ENCODE measurements around the gene AGRP.

The AGRP gene

DNA sequence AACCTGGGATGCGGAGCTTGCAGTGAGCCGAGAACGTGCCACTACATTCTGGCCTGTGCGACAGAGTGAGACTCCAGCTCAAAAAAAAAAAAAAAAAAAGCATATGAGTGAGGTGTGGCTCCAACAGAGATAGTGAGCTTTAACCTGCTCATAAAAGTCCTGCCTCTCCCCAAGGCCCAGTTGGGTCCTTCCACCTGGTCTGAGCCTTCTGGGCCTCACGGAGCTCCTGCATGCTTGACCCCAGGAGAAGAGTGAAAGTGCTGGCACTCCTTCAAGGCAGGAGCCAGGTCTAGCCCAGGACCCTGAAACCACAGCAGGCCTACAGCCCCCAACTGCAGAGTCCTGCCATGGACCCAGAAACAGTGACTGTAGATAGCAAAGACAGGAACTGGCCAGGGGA lies 34.8 kb downstream of the AGRP start:
- Mint-ChIP-seq H3K9me3 (no peaks in the 10 kb centered on the region), H3K4me1 (ENCODE audit: low read depth) (peaks cover 4% of the 10 kb centered on the region), H3K27me3 (ENCODE audit: low read depth) (no peaks in the 10 kb centered on the region), H3K4me3 (no peak overlapping the region), H3K27ac (no peak overlapping the region), H3K36me3 (ENCODE audit: low read depth) (peaks cover 7% of the 10 kb centered on the region)

GRCh38 chr16:67447508-67448076 lies 35.8 kb downstream of the AGRP start:
- peaks cover 4% of the 10 kb centered on the region for H3K4me1 Mint-ChIP-seq (ENCODE audit: low read depth)
- H3K27ac Mint-ChIP-seq, result no peak overlapping the region
- no peaks in the 10 kb centered on the region for H3K9me3 Mint-ChIP-seq
- no peak overlapping the region for H3K4me3 Mint-ChIP-seq
- H3K36me3 Mint-ChIP-seq (ENCODE audit: low read depth), result peaks cover 9% of the 10 kb centered on the region
- no peaks in the 10 kb centered on the region for H3K27me3 Mint-ChIP-seq (ENCODE audit: low read depth)

GRCh38 chr16:67446968-67447507 lies 36.3 kb downstream of the AGRP start:
- no peak overlapping the region for H3K4me3 Mint-ChIP-seq

DNA sequence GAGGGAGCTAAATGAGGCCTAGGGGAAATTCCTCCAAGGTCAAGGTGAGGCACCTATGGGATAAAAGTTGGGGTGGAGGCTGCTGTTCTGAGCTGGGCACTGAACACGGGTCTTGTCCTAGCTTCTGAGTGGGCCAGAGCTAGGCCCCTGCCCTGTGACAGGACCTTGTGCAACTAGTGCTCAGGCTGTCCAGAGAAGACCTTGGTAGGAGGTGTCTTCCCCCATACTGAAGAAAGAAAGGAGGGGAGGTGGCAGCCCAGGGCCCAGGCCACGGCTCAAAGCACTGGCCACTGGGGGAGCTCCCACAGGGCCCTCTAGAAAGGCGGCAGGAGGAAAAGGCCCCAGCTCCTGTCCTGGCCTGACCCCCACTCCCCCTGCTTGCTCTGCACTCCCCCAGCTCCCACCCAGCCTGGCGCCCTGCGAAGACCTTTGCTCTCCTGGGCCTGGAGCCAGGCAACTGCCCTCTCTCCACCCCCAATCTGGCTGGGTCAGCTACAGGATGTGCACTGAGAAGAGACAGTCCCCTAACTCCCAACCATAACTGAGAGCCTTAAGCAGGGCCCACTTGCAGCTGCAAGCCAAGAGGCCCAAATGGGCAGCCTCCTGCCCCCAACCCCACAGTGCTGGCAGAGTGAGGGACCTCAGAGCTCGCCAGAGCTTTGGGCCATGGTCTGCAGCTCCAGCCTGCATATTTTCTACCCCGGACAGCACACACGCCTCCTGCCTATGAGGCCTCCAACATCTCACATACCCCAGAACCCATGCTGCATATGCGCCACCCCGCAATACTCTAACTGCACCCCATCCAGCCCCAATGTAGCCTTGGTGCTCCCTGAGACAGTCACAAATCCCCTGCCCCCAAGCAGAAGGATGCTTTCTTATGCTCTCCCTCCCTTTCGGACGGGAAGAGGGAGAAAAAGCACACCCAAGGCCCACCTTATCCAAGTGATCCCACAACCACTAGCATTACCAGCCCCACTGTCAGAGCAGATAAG lies 37.1 kb downstream of the AGRP start:
- H3K9me3 Mint-ChIP-seq, result no peaks in the 10 kb centered on the region
- H3K27ac Mint-ChIP-seq, result no peak overlapping the region
- peaks cover 4% of the 10 kb centered on the region for H3K4me1 Mint-ChIP-seq (ENCODE audit: low read depth)
- no peaks in the 10 kb centered on the region for H3K27me3 Mint-ChIP-seq (ENCODE audit: low read depth)
- no peak overlapping the region for H3K4me3 Mint-ChIP-seq
- H3K36me3 Mint-ChIP-seq (ENCODE audit: low read depth), result peaks cover 9% of the 10 kb centered on the region

More at GRCh38 chr16:67446968-67447507, 36.3 kb downstream of the AGRP start:
- H3K27me3 Mint-ChIP-seq (ENCODE audit: low read depth), result no peaks in the 10 kb centered on the region
- no peak overlapping the region for H3K27ac Mint-ChIP-seq
- peaks cover 9% of the 10 kb centered on the region for H3K36me3 Mint-ChIP-seq (ENCODE audit: low read depth)
- no peaks in the 10 kb centered on the region for H3K9me3 Mint-ChIP-seq
- peaks cover 4% of the 10 kb centered on the region for H3K4me1 Mint-ChIP-seq (ENCODE audit: low read depth)

DNA sequence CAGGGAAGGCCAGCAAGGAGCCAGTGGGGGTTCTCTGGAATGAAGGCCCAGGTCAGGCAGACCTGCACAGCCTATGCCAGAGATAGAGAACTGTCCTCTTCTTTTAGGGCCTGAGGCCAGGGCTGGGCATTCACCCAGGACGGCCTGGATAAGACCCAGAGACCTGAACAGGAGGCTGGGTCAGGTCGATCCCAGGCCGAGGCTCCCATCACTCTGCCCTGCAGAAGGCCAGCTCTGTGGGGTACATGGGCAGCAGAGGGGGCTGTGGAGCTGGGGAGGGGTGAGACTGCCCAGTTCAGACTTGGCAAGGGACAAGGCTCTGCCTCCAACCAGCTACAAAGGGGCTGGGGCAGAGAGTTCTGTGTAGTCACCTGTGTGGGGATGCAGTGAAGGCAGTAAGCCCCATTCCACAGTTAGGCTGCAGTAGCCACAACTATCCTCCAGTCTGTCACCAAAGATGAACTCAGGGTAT lies 37.9 kb downstream of the AGRP start:
- H3K27me3 Mint-ChIP-seq (ENCODE audit: low read depth), result no peaks in the 10 kb centered on the region
- H3K36me3 Mint-ChIP-seq (ENCODE audit: low read depth), result peaks cover 5% of the 10 kb centered on the region
- peaks cover 4% of the 10 kb centered on the region for H3K4me1 Mint-ChIP-seq (ENCODE audit: low read depth)
- no peak overlapping the region for H3K4me3 Mint-ChIP-seq
- H3K27ac Mint-ChIP-seq, result no peak overlapping the region
- no peaks in the 10 kb centered on the region for H3K9me3 Mint-ChIP-seq

DNA sequence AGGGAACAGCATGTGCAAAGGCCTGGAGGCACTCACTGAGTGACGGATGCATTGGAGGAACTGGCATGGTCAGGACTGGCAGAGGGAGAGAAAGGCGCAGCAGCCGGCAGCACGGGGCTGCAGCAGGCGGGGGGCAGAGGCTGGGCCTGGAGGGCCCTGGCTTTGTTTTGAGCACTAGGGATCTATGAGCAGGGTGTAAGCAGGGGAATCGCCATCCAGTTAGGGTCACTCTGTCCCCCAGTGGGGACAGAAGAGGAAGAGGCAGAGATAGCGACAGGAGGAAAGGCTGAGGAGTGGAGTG lies 38.3 kb downstream of the AGRP start:
- H3K4me3 Mint-ChIP-seq, result no peak overlapping the region
- H3K4me1 Mint-ChIP-seq (ENCODE audit: low read depth), result peaks cover 4% of the 10 kb centered on the region
- no peaks in the 10 kb centered on the region for H3K27me3 Mint-ChIP-seq (ENCODE audit: low read depth)
- H3K9me3 Mint-ChIP-seq, result no peaks in the 10 kb centered on the region
- H3K27ac Mint-ChIP-seq, result no peak overlapping the region
- H3K36me3 Mint-ChIP-seq (ENCODE audit: low read depth), result peaks cover 1% of the 10 kb centered on the region

GRCh38 chr16:67444259-67445125 lies 38.9 kb downstream of the AGRP start:
- no peak overlapping the region for H3K4me3 Mint-ChIP-seq
- peaks cover 1% of the 10 kb centered on the region for H3K36me3 Mint-ChIP-seq (ENCODE audit: low read depth)
- H3K27me3 Mint-ChIP-seq (ENCODE audit: low read depth), result no peaks in the 10 kb centered on the region
- no peaks in the 10 kb centered on the region for H3K9me3 Mint-ChIP-seq
- no peak overlapping the region for H3K27ac Mint-ChIP-seq
- peaks cover 4% of the 10 kb centered on the region for H3K4me1 Mint-ChIP-seq (ENCODE audit: low read depth)

DNA sequence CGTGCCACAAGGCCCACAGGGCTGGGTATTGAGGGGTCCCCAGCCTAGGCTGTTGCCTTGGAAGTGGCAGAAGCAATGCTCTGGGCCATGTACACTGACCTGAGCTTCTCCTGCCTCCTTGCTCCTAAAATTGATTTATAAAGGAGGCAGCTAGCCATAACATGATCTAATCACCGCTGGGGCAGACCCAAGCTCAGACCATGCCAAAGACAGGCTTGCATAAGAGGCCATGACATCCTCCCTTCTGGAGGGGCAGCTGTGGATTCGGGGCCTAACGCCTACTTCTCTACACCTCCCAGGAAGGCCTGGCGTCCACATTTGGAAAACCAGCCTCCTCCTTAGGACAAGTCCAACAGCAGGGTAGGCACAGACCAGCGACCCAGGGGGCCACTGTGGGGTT lies 40.1 kb downstream of the AGRP start:
- Mint-ChIP-seq H3K27me3 (ENCODE audit: low read depth) (no peaks in the 10 kb centered on the region), H3K4me1 (ENCODE audit: low read depth) (peaks cover 4% of the 10 kb centered on the region), H3K4me3 (no peak overlapping the region), H3K36me3 (ENCODE audit: low read depth) (peaks cover 6% of the 10 kb centered on the region), H3K27ac (no peak overlapping the region), H3K9me3 (no peaks in the 10 kb centered on the region)

DNA sequence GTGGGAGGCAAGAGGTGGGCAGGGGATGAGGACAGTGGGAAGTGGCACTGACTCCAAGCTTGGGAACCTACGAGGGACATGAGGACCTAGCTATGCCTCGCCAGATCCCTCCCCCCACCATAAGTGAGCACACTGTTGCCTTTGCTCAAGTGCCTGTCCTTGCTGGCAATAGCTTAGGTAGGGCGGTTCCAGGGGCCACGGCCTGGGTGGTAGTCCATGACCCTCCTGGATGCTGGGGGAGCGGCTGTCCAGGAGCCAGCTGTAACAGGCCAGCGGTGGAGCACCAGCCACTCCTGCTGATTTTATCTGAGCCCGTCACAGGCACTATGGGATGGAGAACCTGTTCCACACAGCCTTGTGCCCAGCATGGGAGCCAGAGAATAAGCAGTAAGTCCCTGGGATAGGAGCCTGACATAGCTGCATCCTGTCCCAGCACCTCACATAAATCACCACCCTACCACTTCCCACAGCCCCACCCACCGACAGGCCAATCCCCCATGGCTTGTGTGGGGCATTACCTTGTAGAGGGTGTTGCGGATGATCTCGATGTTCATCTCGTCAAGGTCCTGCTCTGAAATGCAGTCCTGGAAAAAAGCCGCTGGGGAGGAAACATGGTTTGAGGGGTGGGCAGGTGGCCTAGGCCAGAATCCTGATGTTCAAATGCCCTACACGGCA lies 40.6 kb downstream of the AGRP start:
- Mint-ChIP-seq H3K9me3 (no peaks in the 10 kb centered on the region), H3K27me3 (ENCODE audit: low read depth) (no peaks in the 10 kb centered on the region), H3K4me1 (ENCODE audit: low read depth) (peaks cover 6% of the 10 kb centered on the region), H3K27ac (no peak overlapping the region), H3K36me3 (ENCODE audit: low read depth) (peaks cover 6% of the 10 kb centered on the region), H3K4me3 (no peak overlapping the region)

GRCh38 chr16:67441907-67442306 lies 41.4 kb downstream of the AGRP start:
- Mint-ChIP-seq H3K4me3 (no peak overlapping the region), H3K4me1 (ENCODE audit: low read depth) (peaks cover 4% of the 10 kb centered on the region), H3K27ac (no peak overlapping the region), H3K9me3 (no peaks in the 10 kb centered on the region), H3K36me3 (ENCODE audit: low read depth) (peaks cover 6% of the 10 kb centered on the region), H3K27me3 (ENCODE audit: low read depth) (no peaks in the 10 kb centered on the region)

- H3K9me3 Mint-ChIP-seq, result no peaks in the 10 kb centered on the region
- H3K4me3 Mint-ChIP-seq, result no peak overlapping the region
- H3K27me3 Mint-ChIP-seq (ENCODE audit: low read depth), result no peaks in the 10 kb centered on the region
- peaks cover 4% of the 10 kb centered on the region for H3K4me1 Mint-ChIP-seq (ENCODE audit: low read depth)
- peaks cover 6% of the 10 kb centered on the region for H3K36me3 Mint-ChIP-seq (ENCODE audit: low read depth)
- no peak overlapping the region for H3K27ac Mint-ChIP-seq
These were observed 42.0 kb downstream of the AGRP start for GRCh38 chr16:67441271-67441753.

GRCh38 chr16:67438824-67439393 lies 44.4 kb downstream of the AGRP start:
- Mint-ChIP-seq H3K4me3 (no peak overlapping the region), H3K27me3 (ENCODE audit: low read depth) (no peaks in the 10 kb centered on the region), H3K4me1 (ENCODE audit: low read depth) (peaks cover 4% of the 10 kb centered on the region), H3K36me3 (ENCODE audit: low read depth) (peaks cover 7% of the 10 kb centered on the region), H3K9me3 (no peaks in the 10 kb centered on the region), H3K27ac (no peak overlapping the region)

GRCh38 chr16:67438098-67438791 lies 45.1 kb downstream of the AGRP start:
- peaks cover 4% of the 10 kb centered on the region for H3K4me1 Mint-ChIP-seq (ENCODE audit: low read depth)
- no peak overlapping the region for H3K4me3 Mint-ChIP-seq
- no peak overlapping the region for H3K27ac Mint-ChIP-seq
- no peaks in the 10 kb centered on the region for H3K9me3 Mint-ChIP-seq
- H3K27me3 Mint-ChIP-seq (ENCODE audit: low read depth), result no peaks in the 10 kb centered on the region
- H3K36me3 Mint-ChIP-seq (ENCODE audit: low read depth), result peaks cover 7% of the 10 kb centered on the region
